Neural cell (in vitro differentiated cells): ENCODE results near the gene RFX7.

ENCODE experiments used
- REST ChIP-seq: IDR thresholded peaks from 2 replicates; pipeline ENCODE4 v1.6.1; 2012; ENCODE audit warnings: borderline replicate concordance
- TF ChIP-seq, protein P1 (sequence below): fragments of 450-650 bp; IDR thresholded peaks from 2 replicates; pipeline ENCODE4 v1.5.1; 2014; ENCODE audit warnings: antibody characterized with exemption, mild to moderate bottlenecking, moderate library complexity; ENCODE audit not compliant: poor library complexity, severe bottlenecking

GRCh38 chr15:56150204-56150603 lies 93.5 kb downstream of the RFX7 start:
- TF ChIP-seq, protein P1, sequence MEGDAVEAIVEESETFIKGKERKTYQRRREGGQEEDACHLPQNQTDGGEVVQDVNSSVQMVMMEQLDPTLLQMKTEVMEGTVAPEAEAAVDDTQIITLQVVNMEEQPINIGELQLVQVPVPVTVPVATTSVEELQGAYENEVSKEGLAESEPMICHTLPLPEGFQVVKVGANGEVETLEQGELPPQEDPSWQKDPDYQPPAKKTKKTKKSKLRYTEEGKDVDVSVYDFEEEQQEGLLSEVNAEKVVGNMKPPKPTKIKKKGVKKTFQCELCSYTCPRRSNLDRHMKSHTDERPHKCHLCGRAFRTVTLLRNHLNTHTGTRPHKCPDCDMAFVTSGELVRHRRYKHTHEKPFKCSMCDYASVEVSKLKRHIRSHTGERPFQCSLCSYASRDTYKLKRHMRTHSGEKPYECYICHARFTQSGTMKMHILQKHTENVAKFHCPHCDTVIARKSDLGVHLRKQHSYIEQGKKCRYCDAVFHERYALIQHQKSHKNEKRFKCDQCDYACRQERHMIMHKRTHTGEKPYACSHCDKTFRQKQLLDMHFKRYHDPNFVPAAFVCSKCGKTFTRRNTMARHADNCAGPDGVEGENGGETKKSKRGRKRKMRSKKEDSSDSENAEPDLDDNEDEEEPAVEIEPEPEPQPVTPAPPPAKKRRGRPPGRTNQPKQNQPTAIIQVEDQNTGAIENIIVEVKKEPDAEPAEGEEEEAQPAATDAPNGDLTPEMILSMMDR: no peak
- no peak for TF ChIP-seq REST
